Neutrophil (primary cell): ENCODE results near the gene EEFSEC.

Experiments used
- H3K27ac ChIP-seq: fragments of 200-600 bp; sonication (generic); 2 replicates; pipeline ENCODE4 v1.5.1; 2016; ENCODE audit warnings: mild to moderate bottlenecking, moderate library complexity
- H3K27me3 ChIP-seq: fragments of 200-600 bp; sonication (generic); 2 replicates; pipeline ENCODE4 v1.6.0; 2016; ENCODE audit warnings: mild to moderate bottlenecking
- H3K36me3 ChIP-seq: fragments of 200-600 bp; sonication (generic); 2 replicates; pipeline ENCODE4 v1.5.1; 2017
- H3K4me1 ChIP-seq, 2 experiments: fragments of 200-600 bp in 1 of 2; sonication (generic) in 1 of 2; 1 replicate in 1 of 2; 2 replicates in 1 of 2; pipeline versions ENCODE4 v1.5.1 to v1.6.1; 2013 to 2016; ENCODE audit warnings: low read depth in 1 of 2, low read length in 1 of 2, mild to moderate bottlenecking in 1 of 2, moderate library complexity in 1 of 2; ENCODE audit not compliant: control insufficient read depth in 1 of 2, insufficient read depth in 1 of 2
- H3K4me3 ChIP-seq, 2 experiments: fragments of 200-600 bp in 1 of 2; sonication (generic) in 1 of 2; 1 replicate in 1 of 2; 2 replicates in 1 of 2; pipeline ENCODE4 v1.5.1; 2013 to 2016; ENCODE audit warnings: low read depth in 1 of 2, low read length in 1 of 2, mild to moderate bottlenecking in 1 of 2, moderate library complexity in 1 of 2
- H3K9me3 ChIP-seq: fragments of 200-600 bp; sonication (generic); 2 replicates; pipeline ENCODE4 v1.5.1; 2016
- CTCF ChIP-seq: fragments of 200-600 bp; sonication (generic); IDR thresholded peaks from 2 replicates; pipeline ENCODE4 v1.5.1; 2016; ENCODE audit warnings: antibody characterized with exemption

EEFSEC gene

GRCh38 chr3:128397484-128397883, 244.2 kb downstream of the EEFSEC start:
- no peaks in the 10 kb centered on the region for H3K36me3 ChIP-seq
- H3K27me3 ChIP-seq = no peaks in the 10 kb centered on the region
- H3K4me1 ChIP-seq = no peaks in the 10 kb centered on the region
- no peak overlapping the region for H3K4me3 ChIP-seq
- H3K9me3 ChIP-seq = no peaks in the 10 kb centered on the region
- H3K27ac ChIP-seq = no peak overlapping the region
- TF ChIP-seq CTCF = no peak

GRCh38 chr3:128398586-128398985, 245.3 kb downstream of the EEFSEC start:
- no peak for TF ChIP-seq CTCF
- H3K4me1 ChIP-seq = no peaks in the 10 kb centered on the region
- no peak overlapping the region for H3K4me3 ChIP-seq
- H3K9me3 ChIP-seq = no peaks in the 10 kb centered on the region
- no peaks in the 10 kb centered on the region for H3K27me3 ChIP-seq
- no peaks in the 10 kb centered on the region for H3K36me3 ChIP-seq
- no peak overlapping the region for H3K27ac ChIP-seq

- no peak for TF ChIP-seq CTCF
- H3K4me1 ChIP-seq = no peaks in the 10 kb centered on the region
Measured at GRCh38 chr3:128399221-128399915, 246.1 kb downstream of the EEFSEC start.

GRCh38 chr3:128400671-128401070, 247.4 kb downstream of the EEFSEC start:
- no peaks in the 10 kb centered on the region for H3K27me3 ChIP-seq
- no peak for TF ChIP-seq CTCF
- H3K4me3 ChIP-seq = no peak overlapping the region
- no peaks in the 10 kb centered on the region for H3K36me3 ChIP-seq
- no peaks in the 10 kb centered on the region for H3K4me1 ChIP-seq
- no peaks in the 10 kb centered on the region for H3K9me3 ChIP-seq
- H3K27ac ChIP-seq = no peak overlapping the region

More at GRCh38 chr3:128399221-128399915, 246.1 kb downstream of the EEFSEC start:
- H3K9me3 ChIP-seq = no peaks in the 10 kb centered on the region
- no peaks in the 10 kb centered on the region for H3K36me3 ChIP-seq
- no peaks in the 10 kb centered on the region for H3K27me3 ChIP-seq
- H3K4me3 ChIP-seq = no peak overlapping the region
- no peak overlapping the region for H3K27ac ChIP-seq

GRCh38 chr3:128402319-128402718, 249.0 kb downstream of the EEFSEC start:
- no peak overlapping the region for H3K4me3 ChIP-seq
- H3K36me3 ChIP-seq = no peaks in the 10 kb centered on the region
- H3K27me3 ChIP-seq = no peaks in the 10 kb centered on the region
- no peaks in the 10 kb centered on the region for H3K9me3 ChIP-seq
- H3K27ac ChIP-seq = no peak overlapping the region
- no peaks in the 10 kb centered on the region for H3K4me1 ChIP-seq
- TF ChIP-seq CTCF = no peak
